Fibroblast of peridontal ligament (primary cell): ENCODE data around the gene NAGPA.

Source experiments
- DNase-seq: peaks from one replicate; pipeline ENCODE4 v3.0.0-alpha.2; 2010; ENCODE audit errors: extremely low read depth

Gene NAGPA

GRCh38 chr16:5027575-5028235, 6.0 kb downstream of the NAGPA start:
- no peak for DNase-seq

- no peak for DNase-seq
Measured at GRCh38 chr16:5027086-5027485, 6.6 kb downstream of the NAGPA start.

DNA sequence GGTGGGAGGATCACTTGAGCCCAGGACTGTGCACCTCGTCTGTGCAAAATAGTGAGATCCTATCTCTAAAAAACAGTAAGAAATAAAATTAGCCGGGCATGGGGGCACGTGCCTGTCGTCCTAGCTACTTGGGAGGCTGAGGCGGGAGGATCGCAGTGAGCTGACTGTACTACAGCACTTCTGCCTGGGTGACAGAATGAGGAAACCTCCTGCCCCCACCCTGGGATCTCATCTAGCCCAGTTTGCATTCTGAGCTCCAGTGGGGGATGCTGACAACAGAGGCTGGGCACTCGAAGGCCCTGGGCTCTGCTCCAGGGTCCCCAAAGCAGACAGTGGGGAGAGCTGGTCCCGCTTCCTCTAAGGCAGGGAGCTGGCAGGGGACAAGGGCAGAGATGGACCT, 7.1 kb downstream of the NAGPA start:
- no peak for DNase-seq

DNA sequence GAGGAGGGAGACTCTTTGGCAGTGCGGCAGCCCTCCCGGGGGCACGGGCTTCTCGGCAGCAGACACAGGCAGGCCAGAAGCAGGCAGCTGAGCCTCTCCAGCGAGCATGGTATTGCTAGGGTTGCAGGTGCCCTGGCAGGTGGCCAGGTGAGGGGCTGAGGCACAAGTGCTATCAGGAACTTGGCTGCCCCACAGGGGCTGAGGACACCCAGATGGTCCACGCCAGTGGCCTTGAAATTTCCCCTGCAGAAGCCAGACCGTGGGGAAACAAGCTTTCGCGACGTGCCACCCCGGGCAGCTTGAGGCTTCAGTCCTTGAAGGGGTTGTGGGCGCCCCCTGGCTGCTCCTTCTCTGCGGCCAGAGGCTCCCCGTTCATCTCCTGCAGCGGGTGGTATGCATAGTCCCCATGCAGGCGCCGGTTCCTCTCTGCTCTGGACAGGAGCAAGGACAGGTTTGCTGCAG, 8.5 kb downstream of the NAGPA start:
- DNase-seq, result no peak

- no peak for DNase-seq
Measured at GRCh38 chr16:5024632-5025031, 9.1 kb downstream of the NAGPA start.

DNA sequence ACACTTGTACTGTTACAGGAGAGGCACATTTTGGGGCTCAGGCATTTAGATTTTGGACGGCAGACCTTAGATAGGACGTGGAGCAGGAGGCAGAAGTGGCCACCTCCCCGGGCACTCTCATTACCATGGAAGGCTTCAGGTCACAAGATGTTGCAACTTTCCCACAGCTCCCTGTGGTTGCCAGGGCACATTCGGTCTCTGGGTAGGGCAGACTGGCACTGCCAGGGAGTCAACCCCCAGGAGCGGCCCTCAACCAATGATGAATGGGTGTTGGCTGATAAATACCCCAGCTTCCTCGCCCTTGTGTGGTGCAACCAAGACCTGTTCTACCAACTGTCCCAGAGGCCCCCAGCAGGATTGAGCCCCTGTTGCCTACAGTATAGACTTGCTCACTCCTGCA, 11.2 kb downstream of the NAGPA start:
- no peak for DNase-seq

- no peak for DNase-seq
Measured at GRCh38 chr16:5020551-5020950, 13.2 kb downstream of the NAGPA start.

DNA sequence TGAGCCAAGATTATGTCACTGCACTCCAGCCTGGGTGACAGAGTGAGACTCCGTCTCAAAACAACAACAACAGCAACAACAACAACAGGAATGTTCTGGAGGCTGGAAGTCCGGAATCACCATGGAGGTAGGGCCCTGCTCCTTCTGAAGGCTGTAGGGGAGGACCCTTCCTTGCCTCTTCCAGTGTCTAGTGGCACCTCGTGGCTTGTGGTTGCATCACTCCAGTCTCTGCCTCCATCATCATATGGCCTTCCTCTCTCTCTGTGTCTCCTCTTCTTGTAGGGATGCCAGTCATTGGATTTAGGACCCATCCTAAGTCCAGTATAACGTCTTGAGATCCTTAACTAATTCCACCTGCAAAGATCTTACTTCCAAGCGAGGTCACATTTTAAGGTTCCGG, 14.0 kb downstream of the NAGPA start:
- DNase-seq, result no peak

GRCh38 chr16:5018793-5019192, 14.9 kb downstream of the NAGPA start:
- peak; percentile 41 for DNase-seq

DNA sequence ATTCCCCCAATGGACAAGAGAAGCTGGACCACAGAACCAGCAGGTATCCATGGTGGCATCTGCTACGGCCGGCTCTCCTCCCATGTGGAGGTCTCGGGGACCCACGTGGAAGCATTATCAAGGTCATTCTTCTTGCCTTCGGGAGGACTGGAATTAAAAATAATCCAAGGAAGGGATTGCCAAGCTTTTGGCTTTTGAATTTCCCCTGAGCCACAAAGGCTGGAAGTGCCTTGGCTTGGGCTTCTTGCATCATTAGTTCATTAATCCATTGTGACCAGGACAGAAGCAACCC, 16.1 kb downstream of the NAGPA start:
- DNase-seq, result no peak

DNA sequence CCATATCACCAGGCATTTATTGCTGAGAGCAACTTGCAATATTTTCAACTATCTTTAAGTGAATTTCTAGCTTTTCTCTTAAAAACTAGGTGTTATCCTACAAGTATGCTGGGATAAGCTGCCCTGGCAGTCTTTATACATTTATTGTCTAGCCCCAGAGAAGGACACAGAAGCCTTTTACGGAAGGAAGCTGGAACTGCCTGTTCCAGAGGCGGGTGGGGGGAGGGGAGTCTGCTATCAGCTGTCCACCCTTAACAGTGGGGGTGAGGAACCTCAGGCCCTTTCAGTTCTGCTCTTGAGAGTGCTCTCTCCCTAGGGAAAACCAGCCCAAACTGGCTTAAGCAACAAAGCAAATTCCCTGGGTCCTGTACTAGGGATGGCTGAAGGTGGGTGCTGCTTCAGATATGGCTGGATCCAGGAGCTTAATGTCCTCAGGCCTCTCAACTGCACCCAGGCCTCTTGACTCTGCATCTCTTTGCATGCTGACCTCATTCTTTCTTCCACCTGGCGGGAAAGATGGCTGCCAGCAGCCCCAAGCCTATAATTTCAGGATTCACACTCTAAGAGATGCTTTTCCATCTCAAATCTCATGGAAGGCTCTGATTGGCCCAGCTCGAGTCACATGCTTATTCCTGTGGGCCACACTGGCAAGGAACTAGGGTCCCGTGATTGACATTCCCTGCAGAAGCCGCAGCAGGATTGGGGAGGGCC, 16.6 kb downstream of the NAGPA start:
- no peak for DNase-seq

GRCh38 chr16:5015887-5016286, 17.8 kb downstream of the NAGPA start:
- no peak for DNase-seq

GRCh38 chr16:5015351-5015750, 18.4 kb downstream of the NAGPA start:
- no peak for DNase-seq

GRCh38 chr16:5012887-5013286, 20.8 kb downstream of the NAGPA start:
- DNase-seq, result no peak

- DNase-seq, result no peak
Measured at GRCh38 chr16:5011637-5012036, 22.1 kb downstream of the NAGPA start.

DNA sequence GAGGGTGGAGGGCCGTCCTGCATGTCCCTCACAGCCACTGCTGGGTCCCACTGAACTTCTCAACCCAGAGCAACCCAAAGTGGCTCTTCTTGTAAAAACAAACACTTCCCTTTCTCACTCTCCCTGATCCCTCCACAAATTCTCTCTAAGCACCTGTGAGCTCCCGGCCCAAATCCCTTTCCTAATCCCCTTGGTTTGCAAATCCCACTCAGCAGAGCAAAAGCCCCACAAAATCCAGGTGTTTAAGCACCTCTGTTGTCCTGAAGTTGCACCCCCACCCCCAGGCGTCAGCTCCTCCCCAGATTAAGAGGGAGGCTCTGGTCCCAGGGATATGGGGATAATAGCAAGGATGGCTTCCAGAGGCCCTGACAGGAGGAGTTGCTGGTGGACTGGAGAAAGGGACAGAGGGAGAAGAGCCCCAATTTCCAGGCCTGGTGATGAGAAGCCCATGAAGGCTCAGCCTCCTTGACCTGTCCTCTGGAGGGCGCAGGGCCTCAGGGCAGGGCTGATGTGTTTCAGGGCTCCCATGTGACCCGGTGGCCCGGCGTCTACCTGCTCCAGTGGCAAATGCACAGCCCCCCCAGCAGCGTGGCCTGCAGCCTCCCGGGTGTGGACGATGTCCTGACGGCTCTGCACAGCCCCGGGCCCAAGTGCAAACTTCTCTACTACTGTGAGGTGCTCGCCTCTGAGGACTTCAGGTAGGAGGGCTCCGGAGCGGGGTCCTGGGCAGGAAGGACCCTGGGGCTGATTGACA, 23.0 kb downstream of the NAGPA start:
- DNase-seq, result no peak

- no peak for DNase-seq
Measured at GRCh38 chr16:5008311-5008731, 25.4 kb downstream of the NAGPA start.

GRCh38 chr16:5007256-5007655, 26.5 kb downstream of the NAGPA start:
- no peak for DNase-seq

DNA sequence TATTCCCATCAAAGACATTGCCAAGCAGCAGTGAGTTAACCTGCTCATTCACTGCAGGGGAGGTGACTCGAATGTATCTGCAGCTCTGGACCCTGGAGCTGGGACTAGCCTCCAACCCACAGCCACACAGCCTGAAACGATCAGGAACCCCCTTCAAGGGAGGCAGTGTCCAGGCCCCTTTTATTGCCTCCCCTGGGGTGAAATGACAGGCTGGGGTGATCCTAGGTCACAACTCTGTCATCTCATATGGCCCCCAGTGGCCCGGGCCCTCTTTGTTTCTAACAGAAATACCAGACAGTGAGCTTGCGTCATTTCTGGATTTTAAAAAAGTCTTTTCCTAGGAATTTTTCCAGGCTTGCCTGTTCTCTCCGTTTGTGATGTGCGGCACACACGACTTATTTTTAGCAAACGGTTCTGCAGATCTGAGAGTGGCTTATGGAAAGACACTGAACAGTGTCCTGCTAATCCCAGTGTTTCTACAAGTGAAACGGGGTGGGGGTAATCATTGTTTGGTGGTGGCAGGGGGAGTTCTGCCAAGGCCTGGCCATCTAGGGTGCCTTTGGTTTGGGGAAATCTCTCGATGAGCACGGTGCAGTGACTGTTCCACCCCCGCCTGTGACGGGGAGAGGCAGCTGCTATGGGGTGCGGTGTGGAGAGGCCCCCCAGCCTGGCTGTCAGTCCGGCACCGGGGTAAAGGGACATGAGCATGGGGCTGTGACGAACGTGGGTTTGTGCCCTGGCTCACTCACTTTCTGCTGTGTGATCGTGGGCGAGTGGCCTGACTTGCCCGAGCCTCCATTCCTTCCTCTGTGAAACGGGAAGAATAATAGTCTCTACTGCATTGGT, 27.2 kb downstream of the NAGPA start:
- DNase-seq, result no peak

DNA sequence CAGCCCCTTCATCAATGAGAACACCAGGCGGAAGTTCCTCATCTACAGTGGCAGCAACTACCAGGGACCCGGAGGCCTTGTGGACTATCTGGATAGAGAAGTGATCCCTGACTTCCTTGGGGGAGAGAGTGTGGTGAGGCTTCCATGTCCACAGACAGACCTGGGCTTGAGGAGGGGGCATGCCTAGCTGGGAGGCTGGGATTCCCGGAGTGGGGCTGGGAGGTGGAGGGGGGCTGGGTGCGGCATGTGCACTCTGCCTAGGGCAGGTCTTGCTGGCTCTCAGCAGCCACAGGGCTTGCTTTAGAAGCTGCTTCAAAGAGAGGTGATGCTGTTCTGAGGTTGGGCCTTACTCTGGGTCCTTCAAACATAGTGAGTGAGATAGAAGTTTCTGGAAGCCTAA, 27.8 kb downstream of the NAGPA start:
- DNase-seq, result no peak

- no peak for DNase-seq
Measured at GRCh38 chr16:5004311-5004710, 29.4 kb downstream of the NAGPA start.

DNA sequence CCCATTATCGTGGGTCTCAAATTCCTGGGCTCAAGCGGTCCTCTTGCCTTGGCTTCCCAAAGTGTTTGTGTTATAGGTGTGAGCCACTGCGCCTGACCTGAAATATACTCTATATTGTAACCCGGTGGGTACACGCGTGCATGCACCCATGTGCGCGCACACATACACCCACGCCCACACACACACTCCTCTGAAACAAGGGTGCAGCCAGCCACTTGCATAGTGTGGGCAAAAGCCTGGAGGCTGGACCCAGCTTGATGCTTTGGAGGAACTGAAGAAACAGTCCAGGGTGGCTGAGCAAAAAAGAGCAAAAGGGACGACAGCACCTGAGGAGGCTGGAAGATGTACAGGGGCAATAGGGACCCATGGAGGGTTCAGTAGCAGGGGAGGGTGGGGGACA, 29.9 kb downstream of the NAGPA start:
- DNase-seq, result no peak
